Measurements from ENCODE around the gene RPP40. TPM values are rescaled to one million over a fixed set of nuclear protein-coding genes. Genes with fewer than 3 reads are reported as not detected.
A peak's percentile ranks its signal among the peaks of the same experiment; 100 is the strongest.

Gene RPP40
- total RNA-seq, 6 donors from 2014 or later: 2.4 to 7.9 (median 4.3) TPM; not detected in 1

- Histone ChIP-seq H3K27ac (no peak overlapping the region), H3K4me3 (no peak overlapping the region), H3K27me3 (no peaks in the 10 kb centered on the region), H3K4me1 (peaks cover 0 to 2% (median 0%) of the 10 kb centered on the region in 4 donors), H3K36me3 (no peaks in the 10 kb centered on the region), H3K9me3 (peaks cover 0 to 6% (median 4%) of the 10 kb centered on the region in 4 donors)
- TF ChIP-seq, protein P1, sequence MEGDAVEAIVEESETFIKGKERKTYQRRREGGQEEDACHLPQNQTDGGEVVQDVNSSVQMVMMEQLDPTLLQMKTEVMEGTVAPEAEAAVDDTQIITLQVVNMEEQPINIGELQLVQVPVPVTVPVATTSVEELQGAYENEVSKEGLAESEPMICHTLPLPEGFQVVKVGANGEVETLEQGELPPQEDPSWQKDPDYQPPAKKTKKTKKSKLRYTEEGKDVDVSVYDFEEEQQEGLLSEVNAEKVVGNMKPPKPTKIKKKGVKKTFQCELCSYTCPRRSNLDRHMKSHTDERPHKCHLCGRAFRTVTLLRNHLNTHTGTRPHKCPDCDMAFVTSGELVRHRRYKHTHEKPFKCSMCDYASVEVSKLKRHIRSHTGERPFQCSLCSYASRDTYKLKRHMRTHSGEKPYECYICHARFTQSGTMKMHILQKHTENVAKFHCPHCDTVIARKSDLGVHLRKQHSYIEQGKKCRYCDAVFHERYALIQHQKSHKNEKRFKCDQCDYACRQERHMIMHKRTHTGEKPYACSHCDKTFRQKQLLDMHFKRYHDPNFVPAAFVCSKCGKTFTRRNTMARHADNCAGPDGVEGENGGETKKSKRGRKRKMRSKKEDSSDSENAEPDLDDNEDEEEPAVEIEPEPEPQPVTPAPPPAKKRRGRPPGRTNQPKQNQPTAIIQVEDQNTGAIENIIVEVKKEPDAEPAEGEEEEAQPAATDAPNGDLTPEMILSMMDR (IDR thresholded peaks at IDR 0.05): no peak
- TF ChIP-seq POLR2A (IDR thresholded peaks at IDR 0.05) (no peak), EP300 (IDR thresholded peaks at IDR 0.05) (no peak), POLR2AphosphoS5 (IDR thresholded peaks at IDR 0.05) (no peak)
- DNase-seq (no peak), ATAC-seq (ENCODE audit: low FRiP score in 2 of 2) (peak in 1 of 2 donors; percentile 73)
- WGBS, 2 donors: 49 to 55% methylated on average over 10 to 14 of the region's 14 CpGs
Observed at GRCh38 chr6:4973982-4974745, 29.7 kb downstream of the RPP40 start.

- Histone ChIP-seq H3K27ac (no peak overlapping the region), H3K27me3 (no peaks in the 10 kb centered on the region), H3K4me3 (no peak overlapping the region), H3K4me1 (peaks cover 0 to 2% (median 0%) of the 10 kb centered on the region in 4 donors), H3K9me3 (no peaks in the 10 kb centered on the region), H3K36me3 (no peaks in the 10 kb centered on the region)
- TF ChIP-seq POLR2AphosphoS5 (IDR thresholded peaks at IDR 0.05) (no peak), EP300 (IDR thresholded peaks at IDR 0.05) (no peak), POLR2A (IDR thresholded peaks at IDR 0.05) (no peak)
- TF ChIP-seq, protein P1 (IDR thresholded peaks at IDR 0.05): no peak
- ATAC-seq (ENCODE audit: low FRiP score in 2 of 2) (no peak), DNase-seq (no peak)
- 90 to 93% methylated on average over 13 of the region's 13 CpGs for WGBS, 2 donors
Observed at GRCh38 chr6:4973415-4973814, 30.4 kb downstream of the RPP40 start.

GRCh38 chr6:4972438-4972837, 31.4 kb downstream of the RPP40 start:
- TF ChIP-seq EP300 (IDR thresholded peaks at IDR 0.05): no peak
- WGBS, 2 donors: 87 to 92% methylated on average over 10 of the region's 10 CpGs
- no peak for ATAC-seq (ENCODE audit: low FRiP score in 2 of 2)
- no peak overlapping the region for H3K27ac ChIP-seq
- no peaks in the 10 kb centered on the region for H3K36me3 ChIP-seq
- H3K4me3 ChIP-seq: no peak overlapping the region
- no peaks in the 10 kb centered on the region for H3K9me3 ChIP-seq
- H3K4me1 ChIP-seq: peaks cover 0 to 2% (median 0%) of the 10 kb centered on the region in 4 donors
- no peak for DNase-seq
- H3K27me3 ChIP-seq: no peaks in the 10 kb centered on the region

DNA sequence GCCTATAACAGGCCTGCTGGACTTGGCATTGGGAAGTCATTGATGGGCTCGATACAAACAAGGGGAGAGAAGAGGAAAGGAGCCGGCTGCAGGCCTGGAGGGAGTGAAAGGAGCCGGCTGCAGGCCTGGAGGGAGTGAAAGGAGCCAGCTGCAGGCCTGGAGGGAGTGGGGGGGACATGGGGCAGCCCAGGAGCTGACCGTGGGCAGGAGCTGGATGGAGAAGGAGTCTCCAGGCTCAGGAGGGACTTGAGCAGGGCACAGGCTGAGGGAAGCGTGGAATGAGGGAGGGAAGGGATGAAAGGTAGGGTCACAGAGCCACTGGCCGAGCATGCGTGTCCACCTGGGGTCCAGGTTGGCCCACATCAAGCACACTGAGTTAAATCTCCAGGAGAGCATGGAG, 32.0 kb downstream of the RPP40 start:
- H3K4me1 ChIP-seq: peaks cover 0 to 2% (median 0%) of the 10 kb centered on the region in 4 donors
- H3K4me3 ChIP-seq: no peak overlapping the region
- no peaks in the 10 kb centered on the region for H3K9me3 ChIP-seq
- DNase-seq: no peak
- H3K27me3 ChIP-seq: no peaks in the 10 kb centered on the region
- no peak for ATAC-seq (ENCODE audit: low FRiP score in 2 of 2)
- TF ChIP-seq POLR2AphosphoS5 (IDR thresholded peaks at IDR 0.05): no peak
- TF ChIP-seq POLR2A (IDR thresholded peaks at IDR 0.05): no peak
- TF ChIP-seq, protein P1 (IDR thresholded peaks at IDR 0.05): no peak
- TF ChIP-seq EP300 (IDR thresholded peaks at IDR 0.05): no peak
- 90 to 95% methylated on average over 7 of the region's 7 CpGs for WGBS, 2 donors
- no peak overlapping the region for H3K27ac ChIP-seq
- H3K36me3 ChIP-seq: no peaks in the 10 kb centered on the region

DNA sequence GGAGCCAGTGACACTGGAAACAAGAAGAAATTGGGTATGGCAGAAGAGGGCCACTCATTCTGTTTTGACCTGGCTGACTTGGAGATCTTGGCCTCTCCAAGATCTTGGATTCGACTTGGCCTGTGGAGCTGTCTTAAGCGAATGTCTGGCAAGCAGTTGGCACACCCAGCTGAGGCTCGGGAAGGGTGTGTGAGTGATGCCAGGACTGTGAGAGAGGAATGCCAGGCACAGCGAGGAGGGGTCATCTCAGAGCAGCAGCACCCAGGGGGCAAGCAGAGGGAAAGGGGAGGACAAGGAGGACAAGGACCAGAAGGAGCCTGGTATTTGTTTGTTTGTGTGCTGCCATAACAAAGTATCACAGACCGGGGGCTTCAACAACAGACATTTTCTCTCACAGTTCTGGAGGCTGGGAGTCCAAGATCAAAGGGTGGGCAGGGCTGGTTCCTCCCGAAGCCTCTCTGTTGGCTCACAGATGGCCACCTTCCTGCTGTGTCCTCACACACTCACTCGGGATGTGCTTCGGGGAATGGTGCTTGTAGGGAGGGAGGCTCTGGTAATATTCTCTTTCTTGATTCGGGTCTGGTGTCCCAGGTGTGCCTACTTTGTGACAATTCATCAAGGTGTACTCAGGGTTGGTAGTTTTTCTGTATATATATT, 33.0 kb downstream of the RPP40 start:
- Histone ChIP-seq H3K4me3 (no peak overlapping the region), H3K27ac (no peak overlapping the region), H3K4me1 (peaks cover 0 to 2% (median 0%) of the 10 kb centered on the region in 4 donors), H3K27me3 (no peaks in the 10 kb centered on the region), H3K36me3 (no peaks in the 10 kb centered on the region), H3K9me3 (no peaks in the 10 kb centered on the region)
- ATAC-seq (ENCODE audit: low FRiP score in 2 of 2): no peak
- 46 to 62% methylated on average over 9 of the region's 9 CpGs for WGBS, 2 donors
- TF ChIP-seq POLR2AphosphoS5 (IDR thresholded peaks at IDR 0.05): no peak
- TF ChIP-seq, protein P1 (IDR thresholded peaks at IDR 0.05): no peak
- TF ChIP-seq POLR2A (IDR thresholded peaks at IDR 0.05): no peak
- no peak for TF ChIP-seq EP300 (IDR thresholded peaks at IDR 0.05)
- no peak for DNase-seq

All from upper lobe of left lung (tissue), 6 donors.